Activated CD8-positive, alpha-beta memory T cell treated with anti-CD3 and anti-CD28 coated beads, Interleukin-2, amount 10 ng/mL, durations not matched to agents 7 days and 5 days (primary cell): ENCODE data around the gene SLC17A9. TPM values are rescaled to one million over a fixed set of nuclear protein-coding genes. Genes with fewer than 3 reads are reported as not detected.
"Not testable (repeated sequence)": the region's sequence is repeated elsewhere in the genome, so short reads cannot be mapped to it uniquely, and the experiment has no call there.

ENCODE experiments used
- ATAC-seq: fragments of 150-1000 bp; cut with Tn5 transposase; one replicate; pipeline ENCODE4 v1.10.0; 2021; ENCODE audit warnings: moderate library complexity
- CTCF ChIA-PET: fragments of 350-600 bp; sonication (Branson Sonifier 250); formaldehyde crosslinking; loops from one replicate; lab custom pipeline; 2021; ENCODE audit warnings: antibody characterized with exemption; lab: Charles Lee
- DNase-seq: peaks from one replicate; pipeline ENCODE4 v3.0.0-alpha.2; 2020
- H3K27ac Mint-ChIP-seq: one replicate; pipeline ENCODE4 v1.8.0; 2021; ENCODE audit warnings: mild to moderate bottlenecking, mixed read lengths
- H3K27me3 Mint-ChIP-seq: one replicate; pipeline ENCODE4 v1.8.0; 2021; ENCODE audit warnings: mixed read lengths
- H3K36me3 Mint-ChIP-seq: one replicate; pipeline ENCODE4 v1.8.0; 2021; ENCODE audit warnings: mild to moderate bottlenecking, mixed read lengths
- H3K4me1 Mint-ChIP-seq: one replicate; pipeline ENCODE4 v1.8.0; 2021; ENCODE audit warnings: mixed read lengths
- H3K4me3 Mint-ChIP-seq: one replicate; pipeline ENCODE4 v1.8.0; 2021; ENCODE audit warnings: mild to moderate bottlenecking, moderate library complexity, mixed read lengths
- H3K9me3 Mint-ChIP-seq: one replicate; pipeline ENCODE4 v1.8.0; 2022; ENCODE audit warnings: low read depth, mixed read lengths
- total RNA-seq, 2 experiments: library from RNA; stranded (reverse); gene quantifications; one replicate each; pipeline ENCODE4 v1.2.3, GENCODE V29; 2021

Gene SLC17A9
- total RNA-seq, 2 experiments from 2014 or later, result 26.1 to 34.1 TPM

DNA sequence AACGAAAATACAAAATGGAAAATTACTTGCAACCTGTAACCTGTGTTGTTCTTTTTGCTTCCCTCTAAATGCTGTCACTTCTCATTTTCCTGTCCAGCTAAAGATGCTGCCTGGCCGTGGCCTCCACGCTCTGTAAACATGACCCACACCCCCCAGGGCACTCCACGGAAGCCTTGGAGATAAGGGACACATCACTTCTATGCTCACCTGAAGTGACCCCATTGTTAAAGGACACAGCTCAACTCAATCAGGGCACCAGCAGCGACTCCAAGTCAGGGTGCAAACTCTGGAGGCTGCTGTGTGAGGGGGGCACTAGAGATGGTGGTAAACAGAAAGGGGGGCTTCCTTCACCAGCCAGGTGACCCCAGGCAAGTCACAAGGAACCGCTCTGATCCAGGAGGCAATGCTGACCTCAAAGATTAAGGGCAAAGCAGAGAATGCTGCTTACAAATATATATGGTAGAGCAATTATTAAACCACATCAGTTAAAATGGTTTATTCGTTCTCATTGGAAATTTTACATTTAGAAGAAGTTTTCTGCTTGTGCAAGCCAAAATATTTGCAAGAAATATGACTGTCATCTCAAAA lies 39.4 kb upstream of the SLC17A9 start:
- H3K36me3 Mint-ChIP-seq, result peaks cover 49% of the 10 kb centered on the region
- CTCF ChIA-PET, result interaction anchor here (1.1 to 18.3 kb wide), 4 partner anchors 9 to 59 kb away, joined by 3 to 268 read pairs (median 6); no protein-coding TSS in a partner anchor
- no peak for DNase-seq
- ATAC-seq, result no peak
- no peaks in the 10 kb centered on the region for H3K27me3 Mint-ChIP-seq
- no peak overlapping the region for H3K4me3 Mint-ChIP-seq
- no peaks in the 10 kb centered on the region for H3K9me3 Mint-ChIP-seq
- H3K27ac Mint-ChIP-seq, result peak overlapping the region; percentile 45
- H3K4me1 Mint-ChIP-seq, result peaks cover 57% of the 10 kb centered on the region

DNA sequence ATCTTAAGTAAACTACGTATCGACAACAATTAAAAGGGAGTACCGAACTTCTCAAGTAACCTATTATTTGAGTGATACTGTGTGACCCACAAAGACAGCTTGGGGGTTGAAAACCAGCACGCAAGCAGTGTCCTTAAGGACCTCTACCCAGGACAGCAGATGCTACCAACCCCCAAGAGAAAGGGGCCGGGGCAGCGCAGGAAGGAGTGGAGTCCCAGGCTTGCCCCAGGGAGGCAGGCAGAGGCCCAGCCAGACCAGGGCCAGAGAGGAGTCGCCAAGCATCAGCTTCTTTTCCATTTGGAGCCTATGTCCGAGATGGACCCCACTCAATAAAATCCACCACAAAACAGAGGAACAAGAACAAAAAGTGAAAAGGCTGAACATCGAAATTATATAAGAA lies 38.1 kb upstream of the SLC17A9 start:
- no peak overlapping the region for H3K4me3 Mint-ChIP-seq
- H3K27me3 Mint-ChIP-seq, result no peaks in the 10 kb centered on the region
- peaks cover 39% of the 10 kb centered on the region for H3K36me3 Mint-ChIP-seq
- CTCF ChIA-PET, result interaction anchor here (0.8 to 18.3 kb wide), 4 partner anchors 10 to 41 kb away, joined by 3 to 268 read pairs (median 4); no protein-coding TSS in a partner anchor
- no peak overlapping the region for H3K27ac Mint-ChIP-seq
- ATAC-seq, result no peak
- H3K9me3 Mint-ChIP-seq, result no peaks in the 10 kb centered on the region
- H3K4me1 Mint-ChIP-seq, result peaks cover 60% of the 10 kb centered on the region
- no peak for DNase-seq

DNA sequence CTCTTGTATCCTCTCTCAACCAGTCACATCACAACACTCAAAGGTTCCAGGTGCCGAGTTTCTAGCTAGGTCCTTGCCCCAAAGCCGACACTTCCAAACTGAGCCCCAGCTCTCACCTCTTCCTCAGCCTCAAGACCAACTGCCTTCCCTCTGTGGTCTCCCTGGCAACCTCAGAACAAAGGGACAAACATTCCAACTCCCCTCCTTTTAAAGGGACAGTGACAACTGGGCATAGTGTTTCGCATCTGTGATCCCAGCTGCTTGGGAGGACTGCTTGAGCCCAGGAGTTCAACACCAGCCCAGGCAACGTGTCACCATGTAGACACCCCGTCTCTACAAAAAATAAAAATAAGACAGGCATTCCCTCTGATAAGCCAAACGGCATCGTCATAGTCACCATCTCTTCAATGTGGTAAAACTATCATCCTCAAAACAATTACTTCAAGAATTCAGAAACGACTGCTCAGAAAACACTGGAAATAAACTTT lies 37.5 kb upstream of the SLC17A9 start:
- no peaks in the 10 kb centered on the region for H3K27me3 Mint-ChIP-seq
- no peaks in the 10 kb centered on the region for H3K9me3 Mint-ChIP-seq
- H3K27ac Mint-ChIP-seq, result peak overlapping the region; percentile 77
- H3K36me3 Mint-ChIP-seq, result peaks cover 34% of the 10 kb centered on the region
- DNase-seq (peak; percentile 50), ATAC-seq (no peak)
- CTCF ChIA-PET, result interaction anchor here (18.3 kb wide), 1 partner anchor 11 kb away, joined by 268 read pairs; no protein-coding TSS in a partner anchor
- peaks cover 62% of the 10 kb centered on the region for H3K4me1 Mint-ChIP-seq
- peak overlapping the region; percentile 13 for H3K4me3 Mint-ChIP-seq

DNA sequence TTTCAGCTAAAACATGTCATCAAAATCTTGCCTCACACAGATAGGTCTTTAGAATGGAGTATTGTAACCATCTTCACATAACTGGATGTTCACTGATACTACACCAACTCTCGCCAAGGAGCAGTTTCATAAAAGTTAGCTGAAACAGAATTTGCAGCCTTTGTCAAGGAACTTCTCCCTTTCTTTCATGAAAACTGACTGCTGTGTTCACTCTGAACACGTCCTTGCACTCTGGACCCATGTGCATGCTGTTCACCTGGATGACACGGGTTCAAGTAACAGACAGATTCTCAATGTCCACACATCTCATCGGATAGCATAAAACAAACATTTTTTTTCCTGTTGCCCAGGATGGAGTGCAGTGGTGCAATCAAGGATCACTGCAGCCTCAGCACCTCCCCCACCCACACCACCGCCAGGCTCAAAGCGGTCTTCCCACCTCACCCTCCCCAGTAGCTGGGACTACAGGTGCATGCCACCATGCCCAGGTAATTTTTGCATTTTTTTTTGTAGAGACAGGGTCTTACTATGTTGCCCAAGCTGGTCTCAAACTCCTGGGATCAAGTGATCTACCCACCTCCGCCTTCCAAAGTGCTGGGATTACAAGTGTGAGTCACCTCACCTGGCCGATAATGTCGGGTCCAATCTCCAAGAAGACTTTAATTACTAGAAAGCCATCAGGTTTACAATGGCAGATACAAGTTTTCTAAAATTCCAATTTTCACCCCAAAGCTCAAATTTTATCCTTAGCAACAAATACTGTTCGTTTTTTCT lies 35.6 kb upstream of the SLC17A9 start:
- ATAC-seq, result no peak
- peak overlapping the region; percentile 93 for H3K27ac Mint-ChIP-seq
- CTCF ChIA-PET, result interaction anchor here (0.7 to 18.3 kb wide), 7 partner anchors 10 to 41 kb away, joined by 3 to 268 read pairs (median 3); partner anchors contain the start of gene DIDO1

DNA sequence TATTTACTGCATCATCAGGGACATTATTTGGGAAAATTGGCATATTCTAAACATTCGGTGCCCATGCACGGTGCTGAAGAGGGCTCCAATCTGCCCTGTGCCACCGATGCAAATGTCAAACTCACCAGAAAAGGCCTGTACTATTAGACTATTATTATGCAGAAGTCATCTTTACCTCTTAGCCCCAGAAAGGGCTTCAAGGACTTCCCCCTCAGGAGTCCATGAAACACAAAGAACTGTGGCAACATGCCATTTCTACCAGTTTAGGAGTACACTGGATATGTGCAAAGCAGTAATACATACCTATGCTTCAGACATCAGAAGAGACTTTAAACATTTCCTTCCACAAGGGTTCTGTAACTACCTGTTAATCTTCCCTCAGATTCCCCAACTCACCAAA lies 34.8 kb upstream of the SLC17A9 start:
- no peaks in the 10 kb centered on the region for H3K27me3 Mint-ChIP-seq
- H3K4me3 Mint-ChIP-seq, result peak overlapping the region; percentile 74
- no peaks in the 10 kb centered on the region for H3K9me3 Mint-ChIP-seq
- CTCF ChIA-PET, result interaction anchor here (0.9 to 18.3 kb wide), 8 partner anchors 10 to 109 kb away, joined by 3 to 268 read pairs (median 6); partner anchors contain the start of gene GID8
- DNase-seq (no peak), ATAC-seq (no peak)
- peaks cover 21% of the 10 kb centered on the region for H3K36me3 Mint-ChIP-seq
- peak overlapping the region; percentile 93 for H3K27ac Mint-ChIP-seq
- peaks cover 77% of the 10 kb centered on the region for H3K4me1 Mint-ChIP-seq

More for the DNA sequence above, 35.6 kb upstream of the SLC17A9 start:
- H3K9me3 Mint-ChIP-seq, result no peaks in the 10 kb centered on the region
- peaks cover 22% of the 10 kb centered on the region for H3K36me3 Mint-ChIP-seq
- H3K4me1 Mint-ChIP-seq, result peaks cover 70% of the 10 kb centered on the region
- DNase-seq, result no peak
- no peaks in the 10 kb centered on the region for H3K27me3 Mint-ChIP-seq
- no peak overlapping the region for H3K4me3 Mint-ChIP-seq

DNA sequence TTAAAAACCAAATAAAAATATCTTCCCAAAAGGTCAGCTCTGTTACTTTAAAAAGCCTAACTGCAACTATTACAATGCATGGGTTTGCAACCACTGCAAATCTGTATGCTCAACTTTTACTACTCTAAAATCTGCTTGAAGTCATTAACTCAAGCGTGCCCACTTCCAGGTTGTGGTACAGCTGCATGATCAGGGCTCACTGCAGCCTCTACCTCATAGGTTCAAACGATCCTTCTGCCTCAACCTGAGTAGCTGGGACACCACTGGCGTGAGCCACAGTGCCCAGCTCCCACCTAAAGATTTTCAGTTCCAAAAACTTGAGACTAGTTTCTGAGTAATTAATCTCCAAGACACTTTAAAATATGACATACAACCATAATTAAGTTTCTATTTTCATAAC lies 34.4 kb upstream of the SLC17A9 start:
- no peaks in the 10 kb centered on the region for H3K9me3 Mint-ChIP-seq
- DNase-seq, result peak; percentile 92
- peak; percentile 60 for ATAC-seq
- H3K4me1 Mint-ChIP-seq, result peaks cover 77% of the 10 kb centered on the region
- peaks cover 19% of the 10 kb centered on the region for H3K36me3 Mint-ChIP-seq
- H3K27me3 Mint-ChIP-seq, result no peaks in the 10 kb centered on the region
- CTCF ChIA-PET, result interaction anchor here (0.9 to 18.3 kb wide), 7 partner anchors 9 to 110 kb away, joined by 3 to 268 read pairs (median 6); partner anchors contain the start of gene GID8
- peak overlapping the region; percentile 74 for H3K4me3 Mint-ChIP-seq
- peak overlapping the region; percentile 93 for H3K27ac Mint-ChIP-seq

DNA sequence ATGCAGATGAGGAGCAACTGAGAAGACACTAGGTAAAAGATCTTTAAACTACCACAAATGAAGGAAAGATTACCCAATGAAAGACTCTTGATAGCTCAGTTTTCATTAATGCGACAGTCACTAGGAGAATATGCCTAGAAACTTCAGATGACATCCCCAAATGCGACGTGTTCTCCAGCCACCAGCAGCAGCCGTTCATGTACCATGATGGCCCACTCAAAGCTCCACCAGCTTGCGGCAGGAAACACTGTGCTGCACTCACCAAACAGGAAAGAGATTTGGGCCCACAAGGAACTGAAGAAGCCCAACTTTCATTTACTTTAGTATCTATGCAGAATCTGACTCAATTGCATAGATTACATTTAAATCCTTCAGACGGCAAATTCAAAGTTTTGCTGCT lies 33.7 kb upstream of the SLC17A9 start:
- Mint-ChIP-seq H3K4me1 (peaks cover 80% of the 10 kb centered on the region), H3K27me3 (no peaks in the 10 kb centered on the region), H3K4me3 (peak overlapping the region; percentile 74), H3K36me3 (peaks cover 16% of the 10 kb centered on the region), H3K9me3 (no peaks in the 10 kb centered on the region), H3K27ac (peak overlapping the region; percentile 93)
- CTCF ChIA-PET, result interaction anchor here (1.3 to 18.3 kb wide), 5 partner anchors 9 to 54 kb away, joined by 3 to 268 read pairs (median 7); partner anchors contain the start of gene GID8
- ATAC-seq (peak; percentile 66), DNase-seq (peak; percentile 90)

DNA sequence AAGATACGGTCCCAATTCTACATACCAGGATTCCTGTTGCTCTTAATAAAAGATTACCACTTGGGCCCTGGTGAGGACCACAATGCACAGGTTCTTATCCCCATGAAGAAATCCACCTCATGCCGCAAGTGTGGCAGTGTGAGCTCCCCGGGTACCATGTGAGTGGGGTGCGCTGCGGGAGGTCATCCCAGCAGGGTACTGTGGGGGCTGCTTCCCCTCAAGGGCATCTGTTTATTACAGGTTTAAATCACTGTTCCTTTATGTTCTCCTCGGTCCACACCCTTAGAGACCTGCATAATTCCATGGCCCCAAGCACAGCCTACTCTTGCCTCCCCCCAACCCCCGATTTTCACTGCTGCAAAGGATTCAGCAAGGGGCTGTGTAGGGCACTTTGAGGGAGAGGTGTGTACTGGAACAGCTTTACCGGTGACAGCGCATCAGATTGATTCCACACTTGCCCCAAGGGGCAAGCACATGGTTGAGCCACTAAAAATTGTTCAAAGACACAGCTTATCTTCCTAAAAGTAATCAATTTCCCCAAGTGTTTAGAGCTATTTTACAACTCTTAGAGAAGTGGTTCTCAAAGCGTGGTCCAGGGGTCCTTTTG lies 32.4 kb upstream of the SLC17A9 start:
- no peaks in the 10 kb centered on the region for H3K27me3 Mint-ChIP-seq
- DNase-seq, result no peak

DNA sequence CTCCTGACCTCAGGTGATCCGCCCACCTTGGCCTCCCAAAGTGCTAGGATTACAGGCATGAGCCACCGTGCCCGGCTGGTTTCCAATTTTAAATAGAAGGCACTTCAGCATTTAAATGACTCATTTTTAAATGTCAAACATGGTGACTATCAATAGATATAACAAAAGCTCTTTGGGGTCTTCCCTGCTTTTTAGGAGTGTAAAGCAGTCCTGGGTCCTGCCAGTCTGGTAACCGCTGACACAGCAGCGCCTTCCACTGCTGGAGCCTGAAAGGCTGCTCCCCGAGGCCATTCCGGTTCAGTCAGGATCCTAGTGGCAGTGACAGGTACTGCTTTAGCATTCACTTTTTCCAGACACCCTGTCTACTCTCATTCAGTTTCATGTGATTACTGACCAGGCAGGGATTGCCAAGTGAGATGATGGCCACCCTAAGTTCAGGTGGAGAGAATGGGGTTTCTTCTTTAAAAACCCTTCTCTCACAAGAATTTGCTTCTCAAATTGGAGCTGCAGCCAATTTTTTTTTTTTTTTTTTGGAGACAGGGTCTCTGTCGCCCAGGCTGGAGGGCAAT lies 31.3 kb upstream of the SLC17A9 start:
- CTCF ChIA-PET, result interaction anchor here (0.9 to 18.3 kb wide), 8 partner anchors 9 to 113 kb away, joined by 3 to 268 read pairs (median 4); partner anchors contain the start of genes GID8, SLC17A9 and TCFL5
- peak overlapping the region; percentile 56 for H3K4me3 Mint-ChIP-seq

More for the DNA sequence above, 32.4 kb upstream of the SLC17A9 start:
- CTCF ChIA-PET, result interaction anchor here (0.7 to 18.3 kb wide), 9 partner anchors 8 to 183 kb away, joined by 3 to 268 read pairs (median 3); partner anchors contain the start of genes GID8, SLC17A9 and TCFL5
- Mint-ChIP-seq H3K4me1 (peaks cover 84% of the 10 kb centered on the region), H3K9me3 (no peaks in the 10 kb centered on the region), H3K27ac (peak overlapping the region; percentile 93), H3K4me3 (peak overlapping the region; percentile 74), H3K36me3 (peaks cover 14% of the 10 kb centered on the region)
- no peak for ATAC-seq

DNA sequence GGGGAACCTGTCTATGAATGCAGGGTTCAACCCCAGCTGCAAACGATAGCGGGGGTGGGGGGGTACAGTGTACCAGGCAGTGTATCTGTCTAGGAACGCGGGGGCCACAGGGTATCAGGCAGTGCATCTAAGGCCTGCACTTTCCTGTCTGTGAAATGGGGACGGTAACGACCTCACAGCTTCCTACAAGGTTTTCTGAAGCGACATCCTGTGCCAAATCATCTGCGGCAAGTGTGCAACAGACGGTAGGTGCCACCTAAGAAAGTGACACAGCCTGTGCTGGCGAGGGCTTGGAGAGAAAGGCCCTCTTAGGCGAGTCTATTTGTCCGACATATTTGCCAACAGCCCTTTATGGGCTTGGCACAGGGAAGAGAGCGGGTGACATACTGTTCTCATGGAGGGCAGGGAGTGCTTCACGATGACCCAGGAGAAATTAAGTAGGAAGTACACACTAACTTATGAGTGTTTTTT lies 30.0 kb upstream of the SLC17A9 start:
- DNase-seq (peak; percentile 83), ATAC-seq (peak; percentile 11)
- CTCF ChIA-PET, result interaction anchor here (6.7 to 18.3 kb wide), 2 partner anchors 14 to 19 kb away, joined by 53 to 268 read pairs; partner anchors contain the start of gene GID8
- H3K4me1 Mint-ChIP-seq, result peaks cover 72% of the 10 kb centered on the region
- no peaks in the 10 kb centered on the region for H3K27me3 Mint-ChIP-seq
- peaks cover 12% of the 10 kb centered on the region for H3K36me3 Mint-ChIP-seq
- peak overlapping the region; percentile 94 for H3K27ac Mint-ChIP-seq
- peak overlapping the region; percentile 88 for H3K4me3 Mint-ChIP-seq
- no peaks in the 10 kb centered on the region for H3K9me3 Mint-ChIP-seq

More for the DNA sequence above, 31.3 kb upstream of the SLC17A9 start:
- H3K36me3 Mint-ChIP-seq, result peaks cover 16% of the 10 kb centered on the region
- H3K27me3 Mint-ChIP-seq, result no peaks in the 10 kb centered on the region
- peaks cover 75% of the 10 kb centered on the region for H3K4me1 Mint-ChIP-seq
- peak overlapping the region; percentile 89 for H3K27ac Mint-ChIP-seq
- no peaks in the 10 kb centered on the region for H3K9me3 Mint-ChIP-seq
- DNase-seq (peak; percentile 82), ATAC-seq (peak; percentile 57)

DNA sequence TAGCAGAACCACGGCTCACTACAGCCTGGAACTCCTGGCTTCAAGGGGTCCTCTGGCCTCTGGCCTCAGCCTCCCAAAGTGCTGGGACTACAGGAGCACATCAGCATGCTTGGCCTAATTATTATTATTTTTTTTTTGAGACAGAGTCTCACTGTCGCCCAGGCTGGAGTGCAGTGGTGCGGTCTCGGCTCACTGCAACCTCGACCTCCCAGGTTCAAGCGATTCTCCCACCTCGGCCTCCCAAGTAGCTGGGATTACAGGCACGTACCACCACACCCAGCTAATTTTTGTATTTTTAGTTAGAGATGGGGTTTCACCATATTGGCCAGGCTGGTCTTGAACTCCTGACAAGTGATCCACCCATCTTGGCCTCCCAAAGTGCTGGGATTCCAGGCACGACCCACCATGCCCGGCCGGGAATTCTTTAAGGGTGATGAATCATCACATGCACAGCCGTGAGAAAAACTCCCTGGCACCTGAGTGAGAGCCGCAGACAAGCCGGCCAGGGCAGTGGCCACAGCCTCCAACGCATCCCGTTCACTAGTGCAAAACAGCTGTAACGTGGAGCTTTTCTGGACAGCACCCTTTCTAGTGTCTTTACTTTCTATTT lies 29.3 kb upstream of the SLC17A9 start:
- H3K4me3 Mint-ChIP-seq, result peak overlapping the region; percentile 88
- H3K9me3 Mint-ChIP-seq, H3K27me3 Mint-ChIP-seq, H3K36me3 Mint-ChIP-seq, DNase-seq, ATAC-seq: not testable (repeated sequence)
- peaks cover 72% of the 10 kb centered on the region for H3K4me1 Mint-ChIP-seq
- CTCF ChIA-PET, result interaction anchor here (6.7 to 18.3 kb wide), 2 partner anchors 13 to 19 kb away, joined by 53 to 268 read pairs; partner anchors contain the start of gene GID8
- H3K27ac Mint-ChIP-seq, result peak overlapping the region; percentile 94
